ENCODE data around the gene HSPBP1. TPM values are rescaled to one million over a fixed set of nuclear protein-coding genes. Genes with fewer than 3 reads are reported as not detected.
"Not testable (repeated sequence)": the region's sequence is repeated elsewhere in the genome, so short reads cannot be mapped to it uniquely, and the experiment has no call there.

The HSPBP1 gene
- total RNA-seq, 4 donors from 2014 or later, result 17.9 to 46.7 (median 36.7) TPM

DNA sequence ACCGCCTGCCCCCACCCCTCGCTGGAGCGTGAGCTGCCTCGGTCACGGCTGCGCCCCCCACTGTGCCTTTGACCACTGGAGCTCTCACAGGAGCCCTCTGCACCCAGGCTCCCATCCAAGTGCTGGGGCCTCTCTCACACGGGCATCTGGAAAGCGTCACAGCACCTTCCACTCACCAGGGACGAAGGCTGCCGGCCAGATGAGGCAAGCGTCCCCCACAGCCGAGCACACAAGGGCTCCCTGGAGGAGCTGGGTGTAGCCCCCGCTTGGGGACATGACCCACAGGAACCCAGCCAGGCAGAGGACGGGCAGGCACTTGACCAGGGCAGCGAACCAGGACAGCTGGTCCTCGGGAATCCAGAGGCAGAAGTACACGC is 51.9 kb downstream of the HSPBP1 start:
- H3K4me1 ChIP-seq, result no peaks in the 10 kb centered on the region
- H3K27ac ChIP-seq, result no peak overlapping the region
- DNase-seq (ENCODE audit: low spot score in 2 of 2), result no peak
- 76% methylated on average over 8 of the region's 17 CpGs for WGBS
- peaks cover 69% of the 10 kb centered on the region for H3K36me3 ChIP-seq
- no peak overlapping the region for H3K4me3 ChIP-seq
- H3K27me3 ChIP-seq, result no peaks in the 10 kb centered on the region
- no peaks in the 10 kb centered on the region for H3K9me3 ChIP-seq
- no peak for TF ChIP-seq EP300 (IDR thresholded peaks at IDR 0.05)
- no peak for TF ChIP-seq POLR2AphosphoS5 (IDR thresholded peaks at IDR 0.05)
- TF ChIP-seq CTCF (IDR thresholded peaks at IDR 0.05), result no peak
- TF ChIP-seq POLR2A (IDR thresholded peaks at IDR 0.05), result no peak

DNA sequence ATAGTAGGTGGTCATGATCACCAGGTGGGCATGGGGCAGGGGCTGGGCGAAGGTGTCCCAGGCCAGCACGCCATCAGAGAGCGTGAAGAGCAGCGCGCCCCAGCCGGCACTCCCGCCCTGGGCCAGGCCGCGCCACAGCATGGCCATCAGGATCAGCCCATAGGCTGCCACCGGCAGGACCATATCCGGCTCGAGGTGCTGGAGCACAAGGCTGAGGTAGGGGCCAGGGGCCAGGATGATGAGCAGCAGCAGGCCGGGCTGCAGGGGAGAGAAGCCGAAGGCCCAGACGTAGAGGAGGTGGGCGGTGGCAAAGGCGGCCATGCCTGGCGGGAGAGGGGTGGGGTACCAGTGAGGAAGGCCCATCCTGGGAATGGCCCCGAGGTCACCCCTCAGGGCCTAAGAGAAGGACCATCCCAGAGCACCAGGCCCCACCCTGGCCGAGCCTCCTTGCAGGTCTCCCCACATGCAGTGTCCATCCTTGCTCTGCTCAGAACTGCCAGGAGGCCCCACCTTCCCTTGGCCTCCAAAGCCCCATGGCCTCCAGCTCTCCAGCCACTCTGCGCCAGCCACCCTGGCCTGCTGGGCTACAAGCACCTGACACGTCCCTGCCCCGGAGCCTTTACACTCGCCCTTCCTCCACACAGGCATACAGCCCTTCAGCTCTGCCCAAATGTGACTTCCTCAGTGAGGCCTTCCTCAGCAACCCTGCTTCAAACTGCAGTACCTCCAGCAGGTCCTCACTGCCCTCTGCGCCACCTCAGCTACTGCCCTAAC is 52.5 kb downstream of the HSPBP1 start:
- 87% methylated on average over 18 of the region's 25 CpGs for WGBS
- H3K9me3 ChIP-seq, result no peaks in the 10 kb centered on the region
- H3K27ac ChIP-seq, result no peak overlapping the region

GRCh38 chr19:55226788-55227187 is 53.1 kb downstream of the HSPBP1 start:
- no peaks in the 10 kb centered on the region for H3K4me1 ChIP-seq
- no peak overlapping the region for H3K4me3 ChIP-seq
- no peaks in the 10 kb centered on the region for H3K9me3 ChIP-seq
- H3K36me3 ChIP-seq, result peaks cover 57% of the 10 kb centered on the region
- H3K27ac ChIP-seq, result no peak overlapping the region
- no peak for DNase-seq (ENCODE audit: low spot score in 2 of 2)
- WGBS, result 83% methylated on average over 17 of the region's 18 CpGs
- H3K27me3 ChIP-seq, result no peaks in the 10 kb centered on the region
- no peak for TF ChIP-seq CTCF (IDR thresholded peaks at IDR 0.05)
- no peak for TF ChIP-seq POLR2A (IDR thresholded peaks at IDR 0.05)

More for the DNA sequence above, 52.5 kb downstream of the HSPBP1 start:
- no peaks in the 10 kb centered on the region for H3K4me1 ChIP-seq
- H3K36me3 ChIP-seq, result peaks cover 63% of the 10 kb centered on the region
- TF ChIP-seq EP300 (IDR thresholded peaks at IDR 0.05), result no peak
- TF ChIP-seq POLR2A (IDR thresholded peaks at IDR 0.05), result no peak
- no peak for TF ChIP-seq CTCF (IDR thresholded peaks at IDR 0.05)
- TF ChIP-seq POLR2AphosphoS5 (IDR thresholded peaks at IDR 0.05), result no peak
- H3K27me3 ChIP-seq, result no peaks in the 10 kb centered on the region
- no peak for DNase-seq (ENCODE audit: low spot score in 2 of 2)
- H3K4me3 ChIP-seq, result no peak overlapping the region

- 78% methylated on average over 8 of the region's 9 CpGs for WGBS
- TF ChIP-seq EP300 (IDR thresholded peaks at IDR 0.05), result no peak
- Histone ChIP-seq H3K36me3 (peaks cover 52% of the 10 kb centered on the region), H3K4me3 (no peak overlapping the region), H3K4me1 (no peaks in the 10 kb centered on the region), H3K27ac (no peak overlapping the region), H3K27me3 (no peaks in the 10 kb centered on the region), H3K9me3 (no peaks in the 10 kb centered on the region)
- DNase-seq (ENCODE audit: low spot score in 2 of 2), result no peak
Measured at GRCh38 chr19:55226273-55226672, 53.6 kb downstream of the HSPBP1 start.

DNA sequence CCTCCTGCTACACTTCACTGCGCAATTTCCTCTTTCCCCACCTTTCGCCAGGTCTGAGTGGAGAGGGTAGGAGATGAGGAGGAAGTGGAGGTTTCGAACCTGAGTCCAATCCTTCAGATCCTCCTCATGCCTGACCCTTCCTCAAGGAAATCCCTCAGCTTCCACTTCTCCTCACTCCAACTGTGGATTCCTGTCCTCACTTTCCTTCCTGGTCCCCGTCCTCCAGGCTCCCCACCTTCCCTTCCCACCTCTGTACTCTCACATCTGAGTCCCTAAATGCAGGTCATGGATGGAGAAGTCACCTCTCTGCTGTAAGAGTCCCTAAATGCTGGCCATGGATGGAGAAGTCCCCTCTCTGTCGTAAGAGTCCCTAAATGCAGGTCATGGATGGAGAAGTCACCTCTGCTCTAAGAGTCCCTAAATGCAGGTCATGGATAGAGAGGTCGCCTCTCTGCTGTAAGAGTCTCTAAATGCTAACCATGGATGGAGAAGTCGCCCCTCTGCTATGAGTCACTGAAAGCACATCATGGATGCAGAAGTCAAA is 54.4 kb downstream of the HSPBP1 start:
- WGBS, result 90% methylated on average over 7 of the region's 7 CpGs
- DNase-seq (ENCODE audit: low spot score in 2 of 2), result no peak
- H3K36me3 ChIP-seq, result peaks cover 44% of the 10 kb centered on the region

DNA sequence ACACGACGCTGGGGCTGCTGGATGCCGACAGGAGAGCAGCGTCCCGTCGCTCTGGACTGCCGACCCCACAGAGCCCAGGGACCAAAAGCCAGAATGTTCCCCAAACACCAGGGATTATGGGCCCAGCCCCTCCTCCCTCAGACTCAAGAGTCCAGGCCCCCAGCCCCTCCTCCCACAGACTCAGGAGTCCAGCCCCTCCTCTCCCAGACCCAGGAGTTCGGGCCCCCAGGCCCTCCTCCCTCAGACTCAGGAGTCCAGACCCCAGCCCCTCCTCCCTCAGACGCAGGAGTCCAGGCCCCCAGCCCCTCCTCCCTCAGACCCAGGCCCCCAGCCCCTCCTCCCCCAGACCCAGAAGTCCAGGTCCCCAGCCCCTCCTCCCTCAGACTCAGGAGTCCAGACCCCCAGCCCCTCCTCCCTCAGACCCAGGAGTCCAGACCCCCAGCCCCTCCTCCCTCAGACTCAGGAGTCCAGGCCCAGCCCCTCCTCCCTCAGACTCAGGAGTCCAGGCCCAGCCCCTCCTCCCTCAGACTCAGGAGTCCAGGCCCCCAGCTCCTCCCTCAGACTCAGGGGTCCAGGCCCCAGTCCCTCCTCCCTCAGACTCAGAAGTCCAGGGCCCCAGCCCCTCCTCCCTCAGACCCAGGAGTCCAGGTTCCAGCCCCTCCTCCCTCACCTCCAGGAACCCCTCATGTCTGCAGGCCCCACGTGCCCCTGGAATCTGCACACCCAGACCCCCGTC is 55.1 kb downstream of the HSPBP1 start:
- not testable (repeated sequence) for DNase-seq (ENCODE audit: low spot score in 2 of 2); H3K4me1 ChIP-seq; H3K27me3 ChIP-seq; H3K9me3 ChIP-seq; H3K4me3 ChIP-seq; H3K27ac ChIP-seq
- H3K36me3 ChIP-seq, result peaks cover 38% of the 10 kb centered on the region
- WGBS, result 61% methylated on average over 11 of the region's 11 CpGs

More for the DNA sequence above, 54.4 kb downstream of the HSPBP1 start:
- Histone ChIP-seq H3K27ac (no peak overlapping the region), H3K4me3 (no peak overlapping the region), H3K27me3 (no peaks in the 10 kb centered on the region), H3K4me1 (no peaks in the 10 kb centered on the region), H3K9me3 (no peaks in the 10 kb centered on the region)
- no peak for TF ChIP-seq CTCF (IDR thresholded peaks at IDR 0.05)
- TF ChIP-seq POLR2AphosphoS5 (IDR thresholded peaks at IDR 0.05), result no peak
- TF ChIP-seq POLR2A (IDR thresholded peaks at IDR 0.05), result no peak
- TF ChIP-seq EP300 (IDR thresholded peaks at IDR 0.05), result no peak
